ENCODE measurements around the gene FBN1.

The FBN1 gene

GRCh38 chr15:48361685-48362084 is 283.8 kb downstream of the FBN1 start:
- no peaks in the 10 kb centered on the region for H3K27me3 ChIP-seq (ENCODE audit: control insufficient read depth, insufficient read depth, low read length)

GRCh38 chr15:48360841-48361240 is 284.7 kb downstream of the FBN1 start:
- Histone ChIP-seq H3K4me3 (ENCODE audit: low read depth, low read length) (no peak overlapping the region), H3K27me3 (ENCODE audit: control insufficient read depth, insufficient read depth, low read length) (no peaks in the 10 kb centered on the region), H3K9ac (ENCODE audit: low read depth, low read length) (no peak overlapping the region), H3K4me1 (ENCODE audit: control insufficient read depth, insufficient read depth, low read length) (peaks cover 4% of the 10 kb centered on the region), H3K36me3 (ENCODE audit: control insufficient read depth, insufficient read depth, low read length) (no peaks in the 10 kb centered on the region), H3K9me3 (ENCODE audit: control insufficient read depth, insufficient read depth, low read length) (no peaks in the 10 kb centered on the region)

More at GRCh38 chr15:48361685-48362084, 283.8 kb downstream of the FBN1 start:
- H3K36me3 ChIP-seq (ENCODE audit: control insufficient read depth, insufficient read depth, low read length): no peaks in the 10 kb centered on the region
- H3K9me3 ChIP-seq (ENCODE audit: control insufficient read depth, insufficient read depth, low read length): no peaks in the 10 kb centered on the region
- H3K4me1 ChIP-seq (ENCODE audit: control insufficient read depth, insufficient read depth, low read length): peaks cover 4% of the 10 kb centered on the region
- H3K4me3 ChIP-seq (ENCODE audit: low read depth, low read length): no peak overlapping the region
- no peak overlapping the region for H3K9ac ChIP-seq (ENCODE audit: low read depth, low read length)

Measured in iPS-15b (cell line).